Esophagus muscularis mucosa (tissue), 4 donors: ENCODE measurements around the gene PTGER2. TPM values are rescaled to one million over a fixed set of nuclear protein-coding genes. Genes with fewer than 3 reads are reported as not detected.
A peak's percentile ranks its signal among the peaks of the same experiment; 100 is the strongest.

Experiments
- DNase-seq: peaks from one replicate; pipeline ENCODE4 v3.0.0-alpha.2; 2017; ENCODE audit errors: extremely low spot score
- H3K27ac ChIP-seq, 4 donors: fragments of 200-600 bp; sonication (generic); replicated peaks in 1 of 4; 1 replicate in 3 of 4; 2 replicates in 1 of 4; pipeline ENCODE4 v1.5.1; 2016 to 2019; ENCODE audit warnings: mild to moderate bottlenecking in 1 of 4
- H3K27me3 ChIP-seq, 4 donors: fragments of 200-600 bp; sonication (generic); one replicate each; pipeline versions ENCODE4 v1.5.1 to v1.6.0; 2016 to 2019
- H3K36me3 ChIP-seq, 4 donors: fragments of 200-600 bp; sonication (generic); one replicate each; pipeline ENCODE4 v1.5.1; 2016 to 2019
- H3K4me1 ChIP-seq, 4 donors: fragments of 200-600 bp; sonication (generic); one replicate each; pipeline ENCODE4 v1.5.1; 2016 to 2019
- H3K4me3 ChIP-seq, 4 donors: fragments of 200-600 bp; sonication (generic); 1 replicate in 2 of 4; 2 replicates in 2 of 4; pipeline ENCODE4 v1.5.1; 2016 to 2019; ENCODE audit warnings: mild to moderate bottlenecking in 4 of 4, moderate library complexity in 1 of 4
- H3K9me3 ChIP-seq, 4 donors: fragments of 200-600 bp; sonication (generic); 1 replicate in 3 of 4; 2 replicates in 1 of 4; pipeline ENCODE4 v1.5.1; 2016 to 2019
- CTCF ChIP-seq, 3 experiments: fragments of 200-600 bp in 2 of 3; fragments of 450-650 bp in 1 of 3; sonication (generic) in 2 of 3; IDR thresholded peaks; one replicate each; pipeline ENCODE4 v1.5.1; 2017 to 2019; ENCODE audit warnings: antibody characterized with exemption in 3 of 3, mild to moderate bottlenecking in 2 of 3, moderate library complexity in 1 of 3
- EP300 ChIP-seq: sonication (generic); formaldehyde crosslinking; IDR thresholded peaks from one replicate; pipeline ENCODE4 v1.6.1; 2017; ENCODE audit warnings: antibody characterized with exemption
- POLR2A ChIP-seq: fragments of 450-650 bp; IDR thresholded peaks from one replicate; pipeline ENCODE4 v1.6.1; 2017; ENCODE audit warnings: antibody characterized with exemption, moderate library complexity, mild to moderate bottlenecking, low read depth
- POLR2AphosphoS5 ChIP-seq, 2 donors: sonication (generic); formaldehyde crosslinking; IDR thresholded peaks; one replicate each; pipeline ENCODE4 v1.6.1; 2017; ENCODE audit warnings: antibody characterized with exemption in 2 of 2
- WGBS: methylation state at CpG from one replicate; pipeline ENCODE4 v1.1.5; 2018; 5-methylcytosine and 5-hydroxymethylcytosine counted together
- intact Hi-C: fragments of 100-400 bp; cut with DNase I; formaldehyde crosslinking; loops from one replicate; pipeline ENCODE4 v1.15.1; 2023
- total RNA-seq, 4 donors: library from RNA; depleted of rRNA; stranded (reverse); fragments of >200 nt; gene quantifications; one replicate each; pipeline versions ENCODE4 v1.1.0 to v1.2.1, GENCODE V29; 2016

PTGER2 gene
- total RNA-seq, 4 donors from 2014 or later, result 2.1 to 6.3 (median 4.4) TPM

- H3K27me3 ChIP-seq, result no peaks in the 10 kb centered on the region
- H3K9me3 ChIP-seq, result no peaks in the 10 kb centered on the region
- no peak overlapping the region for H3K4me3 ChIP-seq
- WGBS, result 33% methylated on average over 3 of the region's 3 CpGs
- intact Hi-C loops, result no loop called here
- peaks cover 0 to 43% (median 37%) of the 10 kb centered on the region in 4 donors for H3K4me1 ChIP-seq
- no peak for TF ChIP-seq EP300
- no peak for TF ChIP-seq POLR2A
- no peak for TF ChIP-seq CTCF (IDR thresholded peaks at IDR 0.05)
- TF ChIP-seq POLR2AphosphoS5 (IDR thresholded peaks at IDR 0.05), result no peak
- H3K36me3 ChIP-seq, result no peaks in the 10 kb centered on the region
- H3K27ac ChIP-seq, result peak overlapping the region; percentile 69 to 82 (median 72)
- no peak for DNase-seq
Observed at GRCh38 chr14:52352061-52352491, 38.0 kb downstream of the PTGER2 start.

- H3K27me3 ChIP-seq, result no peaks in the 10 kb centered on the region
- H3K4me3 ChIP-seq, result no peak overlapping the region
- intact Hi-C loops, result no loop called here
- no peak for DNase-seq
- H3K27ac ChIP-seq, result peak overlapping the region in 1 of 4 donors; percentile 82
- H3K9me3 ChIP-seq, result no peaks in the 10 kb centered on the region
- WGBS, result 53% methylated on average over 4 of the region's 4 CpGs
- no peaks in the 10 kb centered on the region for H3K36me3 ChIP-seq
- TF ChIP-seq POLR2AphosphoS5 (IDR thresholded peaks at IDR 0.05), result no peak
- H3K4me1 ChIP-seq, result peaks cover 0 to 43% (median 37%) of the 10 kb centered on the region in 4 donors
Observed at GRCh38 chr14:52352569-52352968, 38.5 kb downstream of the PTGER2 start.

- H3K36me3 ChIP-seq, result no peaks in the 10 kb centered on the region
- TF ChIP-seq POLR2A, result no peak
- TF ChIP-seq EP300, result no peak
- no peak for TF ChIP-seq POLR2AphosphoS5 (IDR thresholded peaks at IDR 0.05)
- TF ChIP-seq CTCF (IDR thresholded peaks at IDR 0.05), result no peak
- H3K27ac ChIP-seq, result no peak overlapping the region
- peaks cover 0 to 31% (median 25%) of the 10 kb centered on the region in 4 donors for H3K4me1 ChIP-seq
- no peaks in the 10 kb centered on the region for H3K27me3 ChIP-seq
- no peaks in the 10 kb centered on the region for H3K9me3 ChIP-seq
- H3K4me3 ChIP-seq, result no peak overlapping the region
- intact Hi-C loops, result no loop called here
- no peak for DNase-seq
Observed at GRCh38 chr14:52354242-52354641, 40.1 kb downstream of the PTGER2 start.

GRCh38 chr14:52355016-52355431, 40.9 kb downstream of the PTGER2 start:
- 39% methylated on average over 2 of the region's 2 CpGs for WGBS
- intact Hi-C loops, result no loop called here
- peaks cover 0 to 27% (median 21%) of the 10 kb centered on the region in 4 donors for H3K4me1 ChIP-seq
- no peaks in the 10 kb centered on the region for H3K9me3 ChIP-seq
- no peak overlapping the region for H3K4me3 ChIP-seq
- H3K27ac ChIP-seq, result peak overlapping the region in 1 of 4 donors; percentile 25
- TF ChIP-seq POLR2A (no peak), CTCF (IDR thresholded peaks at IDR 0.05) (no peak), EP300 (no peak), POLR2AphosphoS5 (IDR thresholded peaks at IDR 0.05) (no peak)
- no peaks in the 10 kb centered on the region for H3K27me3 ChIP-seq
- no peak for DNase-seq
- H3K36me3 ChIP-seq, result no peaks in the 10 kb centered on the region

GRCh38 chr14:52355526-52355925, 41.4 kb downstream of the PTGER2 start:
- intact Hi-C loops, result no loop called here
- Histone ChIP-seq H3K4me3 (no peak overlapping the region), H3K27me3 (no peaks in the 10 kb centered on the region), H3K4me1 (peaks cover 0 to 25% (median 18%) of the 10 kb centered on the region in 4 donors), H3K27ac (no peak overlapping the region), H3K36me3 (no peaks in the 10 kb centered on the region), H3K9me3 (no peaks in the 10 kb centered on the region)
- TF ChIP-seq CTCF (IDR thresholded peaks at IDR 0.05) (no peak), POLR2A (no peak), EP300 (no peak), POLR2AphosphoS5 (IDR thresholded peaks at IDR 0.05) (no peak)
- 67% methylated on average over 5 of the region's 5 CpGs for WGBS
- no peak for DNase-seq
